SIG-M5 treated with dmso at 0.1 percent for 504 hours (cell line): Measurements from ENCODE around the gene LRIT2.

Experiments
- DNase-seq: peaks from one replicate; lab custom pipeline; 2025; ENCODE audit not compliant: unreplicated experiment; lab: John Stamatoyannopoulos, UW

The LRIT2 gene

GRCh38 chr10:84243759-84244158 lies 18.4 kb upstream of the LRIT2 start:
- no peak for DNase-seq

GRCh38 chr10:84241185-84241790 lies 15.9 kb upstream of the LRIT2 start, which contains the start of gene LRIT1:
LRIT1 (minus strand) TSS chr10:84241546; CDS start chr10:84241439, 107 bp downstream.
- no peak for DNase-seq

- no peak for DNase-seq
These were observed 13.6 kb upstream of the LRIT2 start for GRCh38 chr10:84238909-84239308.

- no peak for DNase-seq
These were observed 12.1 kb upstream of the LRIT2 start for GRCh38 chr10:84237199-84238051.

- no peak for DNase-seq
These were observed 11.5 kb upstream of the LRIT2 start for GRCh38 chr10:84236807-84237198.

GRCh38 chr10:84235096-84235495 lies 9.8 kb upstream of the LRIT2 start:
- DNase-seq: no peak

GRCh38 chr10:84234479-84234878 lies 9.1 kb upstream of the LRIT2 start:
- no peak for DNase-seq

GRCh38 chr10:84233940-84234339 lies 8.6 kb upstream of the LRIT2 start:
- DNase-seq: no peak

GRCh38 chr10:84232376-84232775 lies 7.0 kb upstream of the LRIT2 start:
- DNase-seq: no peak

- no peak for DNase-seq
These were observed 5.0 kb upstream of the LRIT2 start for GRCh38 chr10:84230359-84230758.

GRCh38 chr10:84227810-84228209 lies 2.5 kb upstream of the LRIT2 start:
- DNase-seq: no peak

GRCh38 chr10:84226616-84227015 lies 1.3 kb upstream of the LRIT2 start:
- no peak for DNase-seq

GRCh38 chr10:84224411-84225028 lies 824 bp downstream of the LRIT2 start:
- DNase-seq: no peak

- DNase-seq: no peak
These were observed 3.4 kb downstream of the LRIT2 start for GRCh38 chr10:84221916-84222315.

- no peak for DNase-seq
These were observed 7.6 kb downstream of the LRIT2 start for GRCh38 chr10:84217746-84218145.

GRCh38 chr10:84216834-84217233 lies 8.5 kb downstream of the LRIT2 start:
- DNase-seq: no peak

- peak; percentile 11 for DNase-seq
These were observed 10.6 kb downstream of the LRIT2 start for GRCh38 chr10:84214612-84215235.

GRCh38 chr10:84214046-84214572 lies 11.2 kb downstream of the LRIT2 start:
- DNase-seq: no peak

GRCh38 chr10:84213076-84213475 lies 12.3 kb downstream of the LRIT2 start:
- DNase-seq: no peak

- DNase-seq: no peak
These were observed 13.3 kb downstream of the LRIT2 start for GRCh38 chr10:84212014-84212413.

- no peak for DNase-seq
These were observed 13.8 kb downstream of the LRIT2 start for GRCh38 chr10:84211566-84211965.
